Left ventricle myocardium inferior (tissue), 1 donor: ENCODE measurements around the gene VAT1L. TPM values are rescaled to one million over a fixed set of nuclear protein-coding genes. Genes with fewer than 3 reads are reported as not detected.

Experiments
- DNase-seq: peaks from one replicate; pipeline ENCODE4 v3.0.0-alpha.2; 2020
- H3K27ac ChIP-seq: fragments of 200-600 bp; replicated peaks from 2 replicates; pipeline ENCODE4 v1.8.0; 2021
- H3K27me3 ChIP-seq: fragments of 200-600 bp; 2 replicates; pipeline ENCODE4 v1.8.0; 2021; ENCODE audit warnings: low read depth
- H3K36me3 ChIP-seq: fragments of 200-600 bp; 2 replicates; pipeline ENCODE4 v1.8.0; 2021
- H3K4me1 ChIP-seq: fragments of 200-600 bp; 2 replicates; pipeline ENCODE4 v1.8.0; 2021
- H3K4me3 ChIP-seq: fragments of 200-600 bp; 2 replicates; pipeline ENCODE4 v1.8.0; 2021; ENCODE audit warnings: mild to moderate bottlenecking, moderate library complexity
- H3K9me3 ChIP-seq: fragments of 200-600 bp; replicated peaks from 2 replicates; pipeline ENCODE4 v1.8.0; 2021
- CTCF ChIP-seq: fragments of 200-600 bp; IDR thresholded peaks from 2 replicates; pipeline ENCODE4 v1.8.0; 2021; ENCODE audit warnings: antibody characterized with exemption, mild to moderate bottlenecking, borderline replicate concordance
- intact Hi-C: fragments of 100-400 bp; cut with micrococcal nuclease; formaldehyde crosslinking; loops from one replicate; pipeline ENCODE4 v1.11.0; 2022
- total RNA-seq: library from RNA; stranded (reverse); fragmentation: NEBNext Ultra II Directional; extraction: Animal tissue kit (Norgen Biotek cat#: 25700); gene quantifications from one replicate; pipeline ENCODE4 v1.2.1, GENCODE V29; 2021
- donor health status: DM: no; HTN: yes; CAD: no; lungs with severe emphysema.

Gene VAT1L
- total RNA-seq, 1 donor from 2014 or later = 13.1 TPM

- Histone ChIP-seq H3K36me3 (no peaks in the 10 kb centered on the region), H3K4me3 (no peak overlapping the region), H3K9me3 (no peaks in the 10 kb centered on the region), H3K4me1 (peaks cover 41% of the 10 kb centered on the region), H3K27ac (no peak overlapping the region), H3K27me3 (no peaks in the 10 kb centered on the region)
- no peak for TF ChIP-seq CTCF
- intact Hi-C loops = no loop called here
- DNase-seq = no peak
Observed at GRCh38 chr16:77918809-77919707, 130.7 kb downstream of the VAT1L start.

GRCh38 chr16:77919761-77920415 lies 131.5 kb downstream of the VAT1L start:
- Histone ChIP-seq H3K4me1 (peaks cover 41% of the 10 kb centered on the region), H3K27ac (no peak overlapping the region)
- intact Hi-C loops = no loop called here

GRCh38 chr16:77920984-77921383 lies 132.6 kb downstream of the VAT1L start:
- no peak for DNase-seq
- no peaks in the 10 kb centered on the region for H3K9me3 ChIP-seq
- H3K27me3 ChIP-seq = no peaks in the 10 kb centered on the region
- intact Hi-C loops = no loop called here
- no peak overlapping the region for H3K4me3 ChIP-seq
- no peaks in the 10 kb centered on the region for H3K36me3 ChIP-seq
- no peak for TF ChIP-seq CTCF
- no peak overlapping the region for H3K27ac ChIP-seq
- peaks cover 41% of the 10 kb centered on the region for H3K4me1 ChIP-seq

More at GRCh38 chr16:77919761-77920415, 131.5 kb downstream of the VAT1L start:
- Histone ChIP-seq H3K36me3 (no peaks in the 10 kb centered on the region), H3K27me3 (no peaks in the 10 kb centered on the region), H3K9me3 (no peaks in the 10 kb centered on the region), H3K4me3 (no peak overlapping the region)
- no peak for TF ChIP-seq CTCF
- DNase-seq = no peak

- intact Hi-C loops = no loop called here
- no peak for DNase-seq
- H3K27me3 ChIP-seq = no peaks in the 10 kb centered on the region
- no peak overlapping the region for H3K27ac ChIP-seq
- no peaks in the 10 kb centered on the region for H3K9me3 ChIP-seq
- peaks cover 41% of the 10 kb centered on the region for H3K4me1 ChIP-seq
- no peaks in the 10 kb centered on the region for H3K36me3 ChIP-seq
- TF ChIP-seq CTCF = no peak
- H3K4me3 ChIP-seq = no peak overlapping the region
Observed at GRCh38 chr16:77922228-77922754, 133.9 kb downstream of the VAT1L start.

GRCh38 chr16:77925531-77925930 lies 137.2 kb downstream of the VAT1L start:
- no peak overlapping the region for H3K4me3 ChIP-seq
- DNase-seq = no peak
- H3K4me1 ChIP-seq = peaks cover 23% of the 10 kb centered on the region
- no peaks in the 10 kb centered on the region for H3K9me3 ChIP-seq
- no peaks in the 10 kb centered on the region for H3K27me3 ChIP-seq
- no peak for TF ChIP-seq CTCF
- no peak overlapping the region for H3K27ac ChIP-seq
- H3K36me3 ChIP-seq = no peaks in the 10 kb centered on the region
- intact Hi-C loops = no loop called here
